Fibroblast of skin of left biceps (primary cell): ENCODE measurements around the gene TMEM51.

Experiments
- DNase-seq, 2 experiments: peaks; one replicate each; pipeline ENCODE4 v3.0.0-alpha.2; 2013; ENCODE audit warnings: low read depth in 2 of 2

TMEM51 gene

DNA sequence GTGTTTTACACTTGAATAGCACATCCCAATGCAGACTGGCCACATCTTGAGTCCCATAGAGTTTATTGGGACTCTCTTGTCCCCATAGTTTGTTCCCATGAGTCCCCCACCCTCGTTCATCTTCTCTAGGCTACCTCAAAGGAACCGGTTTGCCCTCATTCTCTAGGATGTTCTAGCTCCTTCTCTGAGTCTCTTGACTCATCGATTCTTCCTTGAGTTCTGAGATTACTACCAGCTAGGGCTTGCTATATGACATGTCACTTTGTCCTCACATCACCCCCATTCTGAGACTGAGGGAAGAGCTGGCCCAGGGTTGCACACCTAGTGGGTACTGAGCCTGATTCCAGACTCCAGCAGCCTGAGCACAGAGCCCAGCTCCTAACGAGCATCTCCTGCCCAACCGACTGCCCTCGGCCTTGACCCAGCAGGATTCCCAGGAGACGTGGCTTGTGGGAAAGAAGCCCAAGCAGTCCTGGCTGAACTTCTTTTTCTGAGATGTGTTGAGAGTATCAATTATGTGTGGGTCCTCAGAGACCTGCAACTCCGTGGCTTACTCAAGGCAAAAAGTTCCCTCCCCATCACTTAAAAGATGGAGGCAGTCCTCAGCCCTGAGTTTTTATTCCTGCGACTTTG, 42.0 kb downstream of the TMEM51 start:
- DNase-seq, result no peak

DNA sequence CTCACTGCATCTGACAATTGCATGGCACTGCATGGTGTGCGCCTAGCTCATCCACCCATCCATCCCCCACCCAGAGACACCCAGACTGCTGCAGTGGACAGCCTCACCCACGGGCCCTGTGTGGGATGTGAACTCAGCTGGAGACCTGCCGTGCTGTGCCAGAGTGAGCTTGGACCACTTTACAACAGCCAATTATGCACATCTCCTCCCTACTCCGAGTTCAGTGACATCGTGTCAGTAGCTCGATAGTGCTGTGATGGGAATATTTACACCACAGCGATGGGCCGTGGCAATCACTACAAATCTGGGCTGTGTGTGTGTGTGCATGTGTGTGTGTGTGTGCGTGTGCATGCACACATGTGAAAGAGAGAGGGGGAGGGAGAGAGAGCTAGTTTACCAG, 42.5 kb downstream of the TMEM51 start:
- no peak for DNase-seq

DNA sequence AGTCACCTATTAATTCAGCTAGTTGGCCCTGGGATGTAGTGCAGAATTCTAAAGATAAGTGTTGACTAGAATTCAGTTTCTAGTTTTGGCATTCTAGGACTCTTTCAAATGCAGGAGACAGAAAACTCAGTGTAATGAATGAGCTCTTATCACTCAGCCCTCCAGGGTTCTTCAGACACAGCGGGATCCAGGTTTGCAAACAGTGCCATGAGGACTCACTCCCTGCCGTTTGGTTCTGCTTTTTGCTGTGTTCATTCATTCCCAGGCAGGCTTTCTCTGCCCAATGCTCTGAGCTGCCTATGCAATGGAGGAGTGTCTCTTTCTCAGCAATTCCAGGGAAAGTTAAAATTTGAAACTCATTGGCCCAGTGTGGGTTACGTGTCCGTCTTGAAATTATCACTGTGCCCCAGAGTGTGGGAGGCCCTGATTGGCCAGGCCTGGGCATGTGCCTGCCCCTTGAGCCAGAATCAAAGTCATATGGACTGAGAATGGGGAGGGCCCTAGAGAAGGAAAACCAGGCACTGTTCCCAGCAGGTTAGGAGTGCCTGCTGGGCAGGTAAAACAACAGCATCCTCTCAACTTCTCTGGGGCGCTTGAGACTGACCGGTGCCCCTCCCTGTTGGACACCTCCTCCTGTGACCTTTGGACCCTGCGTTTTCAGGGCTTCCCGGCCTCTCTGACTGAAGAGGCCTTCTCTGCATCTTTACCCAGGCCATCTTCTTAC, 43.4 kb downstream of the TMEM51 start:
- DNase-seq, result no peak

DNA sequence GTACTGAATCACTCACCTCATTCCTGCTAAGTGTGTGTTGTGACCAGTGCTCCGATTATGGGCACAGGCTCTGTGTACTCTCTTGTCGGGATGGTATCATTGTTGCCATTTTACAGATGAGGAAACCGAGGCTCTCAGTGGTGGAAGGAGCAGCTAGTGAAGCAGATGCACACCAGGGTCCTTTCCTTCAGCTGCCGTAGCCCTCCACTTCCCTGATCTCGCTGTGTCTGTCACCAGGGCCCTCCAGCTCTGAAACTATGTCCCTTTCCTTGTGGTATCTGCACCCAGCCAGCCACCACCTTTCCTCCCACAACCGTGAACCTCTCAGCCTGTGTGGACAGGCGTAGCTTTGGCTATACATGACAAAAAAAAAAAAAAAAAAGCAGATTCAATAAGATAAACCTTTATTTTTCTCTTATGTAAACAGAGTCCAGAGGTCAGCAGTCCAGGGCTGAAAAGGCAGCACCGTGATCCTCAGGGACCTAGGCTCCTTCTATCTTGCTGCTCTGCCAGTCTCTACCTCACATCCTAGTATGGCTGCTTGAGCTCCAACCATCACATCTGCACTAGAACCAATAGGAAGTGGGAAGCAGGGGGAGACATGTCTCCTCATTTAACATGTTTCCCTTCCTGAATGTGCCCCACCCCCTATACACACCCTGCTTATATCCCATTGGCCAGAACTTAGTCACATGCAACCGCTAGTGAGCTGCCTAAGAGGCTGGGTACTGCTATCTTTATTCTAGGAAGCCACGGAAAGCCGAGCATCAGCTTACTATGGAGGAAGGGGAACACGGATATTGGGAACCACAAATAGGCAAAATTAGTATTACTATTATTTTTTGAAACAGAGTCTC, 44.3 kb downstream of the TMEM51 start:
- DNase-seq, result no peak

DNA sequence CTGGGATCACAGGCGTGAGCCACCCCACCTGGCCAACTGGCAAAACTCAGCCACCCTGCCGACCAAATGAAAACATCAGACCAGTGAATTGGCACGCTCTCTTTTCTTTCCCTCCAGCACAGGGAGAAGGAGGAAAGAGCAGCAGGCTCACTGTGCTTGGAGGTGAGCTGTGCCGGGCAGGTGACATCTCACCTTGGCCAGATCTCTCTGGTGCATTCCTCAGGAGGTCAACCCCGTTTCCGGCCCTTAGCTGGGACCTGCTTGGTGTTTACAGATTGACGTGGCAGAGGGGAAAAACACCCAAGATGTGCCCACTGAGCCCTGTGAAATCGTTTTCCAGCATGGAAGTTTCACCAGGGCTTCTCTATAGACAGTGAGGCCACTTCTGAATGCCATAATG, 45.1 kb downstream of the TMEM51 start:
- no peak for DNase-seq

DNA sequence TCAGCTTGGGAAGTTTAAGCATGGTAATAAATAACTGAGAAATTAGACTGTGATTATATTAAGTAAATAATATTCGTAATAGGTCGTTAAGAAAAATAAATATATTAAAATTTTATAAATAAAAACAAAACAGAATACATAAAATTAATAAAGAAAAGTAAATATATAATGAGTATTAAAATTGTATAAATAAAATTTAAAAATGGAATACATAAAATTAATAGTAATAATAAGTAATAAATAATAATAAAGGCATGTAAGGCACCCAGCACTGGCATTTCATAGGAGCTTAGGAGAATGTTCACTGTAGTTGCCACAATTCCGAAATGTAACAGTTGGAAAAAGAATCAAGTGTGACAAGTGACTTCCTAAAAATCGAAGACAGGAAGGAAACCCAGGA, 47.7 kb downstream of the TMEM51 start:
- DNase-seq, result no peak

DNA sequence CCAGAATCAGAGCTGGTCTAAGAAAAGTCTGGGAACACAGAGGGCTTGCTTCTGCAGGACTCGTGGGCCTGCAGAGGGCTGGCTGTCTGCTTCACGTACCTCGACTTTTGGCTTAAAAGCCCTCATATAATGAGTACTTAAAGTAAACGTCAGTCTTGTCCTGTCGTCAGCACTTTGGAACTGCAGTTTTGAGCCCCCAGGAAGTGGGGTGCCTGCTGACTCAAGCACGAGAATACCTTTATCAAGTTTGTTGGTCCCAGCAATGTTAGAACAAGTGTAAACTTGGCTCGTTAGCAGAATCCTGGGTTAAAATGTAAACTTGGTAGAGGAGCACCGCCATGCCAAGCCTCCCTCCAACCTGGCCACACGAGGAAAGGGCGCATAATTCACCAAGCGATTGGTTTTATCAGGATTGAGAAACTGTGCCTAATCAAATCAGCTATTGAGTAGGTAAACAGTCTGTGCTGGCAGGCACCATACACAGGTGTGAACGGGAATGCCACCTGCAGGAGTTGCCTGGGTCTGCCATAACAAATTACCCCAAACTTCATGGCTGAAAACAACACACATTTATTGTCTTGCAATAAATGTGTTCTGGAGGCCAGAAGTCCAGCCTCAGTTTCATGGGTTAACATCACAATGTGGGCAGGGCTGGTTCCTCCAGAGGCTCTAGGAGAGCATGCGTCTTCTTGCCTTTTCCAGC, 48.5 kb downstream of the TMEM51 start:
- DNase-seq, result no peak

DNA sequence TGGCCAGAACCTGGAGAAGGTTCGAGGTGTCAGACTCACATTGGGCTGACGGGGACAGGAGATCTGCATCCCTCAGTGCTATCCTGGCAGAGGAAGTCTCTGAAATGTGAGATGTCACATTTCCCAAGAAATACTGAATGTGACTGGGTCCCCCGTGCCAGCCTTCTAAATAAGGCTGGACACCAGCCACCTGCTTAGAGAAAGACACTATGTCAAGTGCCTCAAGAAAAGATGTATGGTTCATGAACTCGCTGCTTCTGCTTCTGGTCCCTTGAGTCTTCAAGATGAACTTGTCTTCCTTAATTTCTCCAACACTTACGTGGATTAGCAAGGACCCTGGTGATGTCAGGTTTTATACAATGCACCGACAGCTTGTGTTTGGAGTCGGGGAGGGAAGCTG, 51.4 kb downstream of the TMEM51 start:
- DNase-seq, result no peak

DNA sequence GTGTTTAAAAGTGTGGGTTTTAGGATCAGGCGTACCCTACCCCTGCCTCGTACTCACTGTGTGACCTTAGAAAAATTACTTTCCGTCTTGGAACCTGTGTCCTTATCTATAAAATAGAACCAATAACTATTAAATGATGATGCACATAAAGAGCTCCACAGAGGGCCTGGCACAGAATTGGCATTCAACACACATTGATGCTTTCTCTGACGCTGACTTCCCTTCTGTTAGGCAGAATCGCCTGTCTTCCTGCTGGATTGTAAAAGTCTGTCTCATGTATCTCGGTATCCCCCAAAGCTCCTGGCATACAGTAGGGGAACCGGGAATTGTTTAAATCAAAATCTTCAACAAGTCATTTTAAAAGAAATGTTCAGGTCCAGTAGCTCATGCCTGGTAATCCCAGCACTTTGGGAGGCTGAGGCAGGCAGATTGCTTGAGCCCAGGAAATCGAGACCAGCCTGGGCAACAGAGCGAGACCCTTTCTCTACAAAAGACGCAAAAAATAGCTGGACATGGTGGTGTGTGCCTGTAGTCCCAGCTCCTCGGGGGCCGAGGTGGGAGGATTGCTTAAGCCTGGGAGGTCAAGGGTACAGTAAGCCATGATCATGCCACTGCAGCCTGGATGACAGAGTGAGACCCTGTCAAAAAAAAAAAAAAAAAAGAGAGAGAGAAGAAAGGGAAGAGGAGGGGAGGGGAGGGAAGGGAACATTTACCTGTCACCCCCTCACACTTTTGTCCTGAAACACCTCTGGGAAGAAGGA, 52.2 kb downstream of the TMEM51 start:
- no peak for DNase-seq

DNA sequence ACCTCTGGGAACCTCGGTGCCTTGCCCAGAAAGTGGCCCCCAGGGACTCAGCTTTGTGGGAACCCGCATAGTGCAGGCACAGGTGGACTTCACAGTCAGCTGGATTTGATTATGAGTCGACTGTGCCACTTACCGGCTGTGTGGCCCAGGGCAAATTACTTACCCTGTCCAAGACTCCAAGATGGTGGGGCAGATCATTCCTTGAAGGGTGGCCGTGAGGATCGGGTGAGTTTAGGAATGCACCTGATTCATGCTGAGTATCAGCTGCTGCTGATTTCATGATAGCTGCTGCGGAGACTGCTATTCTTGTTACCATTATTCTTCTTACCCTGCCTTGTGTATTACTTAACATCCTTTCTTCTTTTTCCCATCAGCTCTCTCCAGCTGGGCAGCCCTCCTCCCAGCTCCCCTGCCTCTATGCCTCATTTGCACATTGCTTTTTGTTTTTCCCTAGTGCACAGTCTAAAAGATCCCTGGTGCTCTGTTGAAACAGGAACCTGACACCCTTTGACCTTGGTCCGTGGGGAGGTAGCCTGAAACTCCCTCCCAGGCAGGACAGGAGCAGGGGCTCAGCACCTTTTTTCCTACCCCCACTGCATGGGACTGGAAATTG, 53.0 kb downstream of the TMEM51 start:
- DNase-seq, result no peak

DNA sequence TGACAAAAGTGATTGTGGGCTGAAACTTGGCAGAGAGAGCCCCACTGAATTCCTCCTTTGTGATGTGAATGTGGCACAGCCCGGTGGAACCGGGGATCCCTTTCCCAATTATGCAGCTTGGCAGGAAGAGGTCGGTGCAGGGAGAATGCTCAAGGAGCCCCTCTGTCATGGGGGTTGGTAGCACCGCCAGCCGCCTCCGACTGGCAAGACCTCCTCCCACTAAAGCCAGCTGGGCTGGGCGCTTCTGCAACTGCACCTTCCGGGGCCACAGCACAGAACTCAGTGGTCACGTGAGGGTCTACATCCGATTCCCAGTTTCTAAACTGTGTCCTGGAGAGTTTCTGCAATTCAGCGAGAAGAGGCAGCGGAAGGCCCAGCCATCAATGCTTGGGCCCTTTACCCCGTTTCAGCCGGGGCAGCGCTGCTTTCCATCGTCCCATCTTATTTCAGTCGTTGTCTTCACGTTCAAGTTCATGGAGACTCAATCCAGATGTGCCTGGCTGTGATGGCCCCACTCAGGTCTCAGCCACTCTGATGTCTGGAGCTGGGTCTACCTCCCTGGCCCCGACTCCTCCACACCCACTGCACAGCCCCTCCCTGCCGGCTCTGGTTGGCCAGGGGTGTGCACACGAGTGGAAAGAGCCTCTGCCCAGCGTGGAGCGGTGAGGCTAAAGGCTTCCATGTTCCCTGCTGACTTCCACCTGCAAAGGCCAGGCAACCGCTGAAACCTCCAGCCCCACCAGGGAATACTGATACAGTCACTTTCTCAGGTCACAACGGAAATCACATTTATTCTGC, 53.7 kb downstream of the TMEM51 start:
- DNase-seq, result no peak

DNA sequence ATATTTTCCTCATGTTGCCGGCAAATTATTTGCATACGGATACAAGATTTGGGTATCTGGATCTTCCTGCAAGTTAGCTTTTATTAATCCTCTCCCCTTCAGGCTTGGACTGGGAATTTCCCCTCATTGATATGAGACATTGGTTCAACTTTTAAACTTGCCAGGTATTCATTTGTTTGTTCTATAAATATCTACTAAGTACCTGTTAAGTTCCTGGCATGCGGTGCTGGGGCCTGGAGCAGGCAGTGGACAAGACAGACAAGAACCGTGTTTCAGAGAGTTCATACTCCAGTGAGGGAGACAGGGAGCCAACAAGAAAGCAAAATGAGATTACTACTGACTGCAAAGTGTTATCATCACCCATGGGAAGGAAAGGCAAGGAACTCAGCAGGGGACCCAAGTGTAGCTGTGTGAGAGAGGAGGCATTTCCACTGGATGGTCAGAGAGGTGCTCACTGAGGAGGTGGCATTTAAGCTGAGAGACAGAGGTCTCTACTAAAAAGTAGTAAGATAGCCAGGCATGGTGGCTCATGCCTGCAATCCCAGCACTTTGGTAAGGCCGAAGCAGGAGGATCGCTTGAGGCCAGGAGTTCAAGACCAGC, 54.4 kb downstream of the TMEM51 start:
- DNase-seq, result no peak

DNA sequence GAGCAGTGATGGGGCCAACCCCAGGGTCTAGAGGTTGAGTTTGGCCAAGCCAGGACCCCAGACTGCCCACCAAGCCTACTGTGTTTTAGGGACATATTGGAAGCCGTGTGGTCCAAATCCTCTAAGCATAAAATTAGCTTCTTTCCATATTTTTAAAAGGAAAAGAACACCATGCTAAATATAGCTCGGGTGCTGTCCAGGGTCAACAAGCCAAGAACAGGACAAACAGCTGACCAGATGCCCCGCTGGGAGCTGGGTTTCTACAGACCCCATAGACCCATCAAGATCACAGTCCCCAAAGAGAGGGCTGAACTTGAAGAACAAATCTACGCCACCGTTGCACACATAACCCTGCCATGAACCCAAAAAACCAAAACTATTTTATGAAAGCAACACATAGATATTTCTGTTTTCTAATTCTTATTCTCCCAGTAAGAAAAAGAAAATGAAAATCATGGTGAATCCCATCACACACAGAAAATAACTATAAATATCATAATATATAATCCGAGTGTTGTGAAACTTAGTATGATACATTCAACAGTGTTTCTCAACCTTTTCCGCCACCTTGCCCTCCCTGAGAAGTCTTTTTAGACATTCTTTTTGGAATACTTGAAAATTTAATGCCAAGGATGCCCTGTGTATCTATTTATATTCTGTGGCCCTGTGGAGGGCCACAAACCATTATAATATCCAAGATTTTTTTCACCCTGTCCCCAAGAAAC, 57.3 kb downstream of the TMEM51 start:
- DNase-seq, result no peak

DNA sequence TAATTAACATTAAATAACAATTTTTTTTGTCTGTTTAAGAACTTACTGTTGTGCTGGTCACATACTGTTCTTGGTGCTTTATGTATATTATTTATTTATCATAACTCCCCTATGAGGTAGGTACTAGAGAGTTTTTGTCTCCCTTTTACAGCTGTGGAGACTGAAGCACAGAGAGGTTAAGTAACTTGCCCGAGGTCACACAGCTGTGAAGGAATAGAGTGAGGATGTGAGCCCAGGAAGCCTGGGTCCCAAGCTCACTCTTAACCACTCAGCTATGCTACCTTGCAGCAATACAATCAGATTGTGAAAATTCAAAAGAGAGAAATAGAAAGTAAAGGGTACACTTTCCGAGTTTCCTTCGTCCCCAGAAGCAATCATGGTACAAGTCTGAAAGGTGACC, 57.9 kb downstream of the TMEM51 start:
- DNase-seq, result no peak

DNA sequence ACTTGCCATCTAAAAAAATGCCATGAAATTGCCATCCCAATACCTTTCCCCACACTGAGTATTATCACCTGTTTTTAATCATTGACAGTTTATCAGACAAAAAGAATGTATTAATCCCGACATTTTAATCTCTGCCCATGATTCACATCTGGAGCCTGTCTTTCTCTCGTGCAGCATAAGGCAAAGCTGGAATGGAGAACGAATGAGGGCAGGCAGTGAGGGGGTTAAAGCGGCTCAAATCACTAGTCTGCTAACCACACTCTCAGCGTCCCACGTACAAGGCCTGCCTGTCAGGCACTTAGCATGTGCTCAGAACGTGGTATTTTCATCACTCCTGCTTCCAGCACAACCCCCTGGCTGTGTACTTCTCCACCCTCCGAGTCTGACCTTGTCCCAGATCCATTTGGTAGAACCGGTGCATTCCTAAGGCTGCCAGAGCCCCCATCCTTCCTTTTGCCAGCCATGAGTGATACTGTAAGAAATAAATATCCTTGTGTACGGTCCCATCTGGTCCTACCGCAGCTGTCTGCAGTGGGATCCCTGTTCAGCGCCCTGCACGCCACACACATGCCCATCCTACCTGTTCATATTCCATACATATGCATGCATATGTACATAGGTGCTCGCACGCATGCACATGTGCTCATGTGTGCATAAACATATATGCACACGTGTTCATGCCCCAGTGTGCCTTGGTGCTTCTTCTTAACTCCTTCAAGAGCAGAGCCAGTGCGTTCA, 58.8 kb downstream of the TMEM51 start:
- no peak for DNase-seq

DNA sequence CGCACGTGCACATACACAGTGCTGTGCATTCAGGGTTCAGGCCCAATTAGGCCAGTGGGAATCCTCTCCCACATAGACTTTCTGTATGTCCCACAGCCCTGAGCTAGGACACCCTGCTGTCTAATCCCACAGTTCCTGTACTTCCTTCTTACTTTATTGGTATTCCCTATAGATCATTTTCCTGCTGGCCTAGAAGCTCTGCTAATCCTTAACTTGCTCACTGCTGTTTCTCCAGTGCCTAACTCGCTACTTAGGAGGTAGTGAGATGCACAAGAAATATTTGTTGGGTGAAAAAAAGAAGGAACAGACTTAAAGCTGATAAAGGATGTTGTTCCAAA, 59.4 kb downstream of the TMEM51 start:
- DNase-seq, result no peak

DNA sequence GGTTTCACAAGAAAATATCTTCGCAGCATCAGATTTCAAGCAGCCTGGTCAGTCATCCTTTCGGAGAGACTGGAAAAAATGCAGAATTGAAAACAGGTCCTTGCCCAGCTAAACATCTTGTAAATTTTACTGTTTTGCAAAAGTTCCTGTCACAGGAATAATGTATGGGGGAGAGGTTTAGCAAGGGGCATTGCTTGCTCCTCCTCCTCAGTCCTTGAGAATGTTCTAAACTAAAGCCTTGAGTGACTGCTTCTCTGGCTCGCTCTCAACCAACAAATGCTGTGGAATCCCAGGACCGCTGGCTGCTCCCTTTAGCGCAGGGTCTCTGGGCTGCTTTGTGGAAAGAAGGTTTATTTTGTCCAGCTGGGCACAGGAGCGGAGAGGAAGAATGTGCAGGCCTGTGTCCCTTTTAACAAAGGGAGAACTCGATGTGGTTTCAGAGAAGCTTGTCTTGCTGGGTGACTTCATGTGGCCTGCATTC, 59.8 kb downstream of the TMEM51 start:
- DNase-seq, result no peak

DNA sequence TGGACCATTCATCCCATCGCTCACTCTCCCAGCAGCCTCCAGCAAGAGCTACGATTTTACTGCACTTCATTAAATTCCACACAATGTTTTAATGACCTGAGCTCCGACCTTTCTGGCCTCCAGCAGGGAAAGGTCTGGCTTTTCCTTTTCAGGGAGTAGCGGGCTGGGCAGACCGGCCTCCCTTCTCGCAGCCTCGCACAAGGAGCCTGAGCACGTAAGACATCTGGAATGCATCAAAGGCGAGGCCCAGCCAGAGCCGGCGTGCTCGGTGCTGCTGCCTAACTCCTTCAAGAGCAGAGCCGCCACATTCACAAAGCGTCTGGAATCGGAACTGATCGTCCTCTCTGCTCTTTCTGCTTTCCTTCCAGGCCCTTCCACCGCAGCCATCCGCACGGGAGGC, 61.0 kb downstream of the TMEM51 start:
- DNase-seq, result peak; percentile 40 to 51
